Cardiac muscle cell (in vitro differentiated cells and primary cell): ENCODE results near the gene ATP5PF. TPM values are rescaled to one million over a fixed set of nuclear protein-coding genes. Genes with fewer than 3 reads are reported as not detected.
A peak's percentile ranks its signal among the peaks of the same experiment; 100 is the strongest.

ENCODE experiments used
- DNase-seq, 2 donors: peaks; one replicate each; pipeline versions ENCODE4 v3.0.0 to v3.0.0-alpha.2; 2010 to 2017; ENCODE audit warnings: low read depth in 1 of 2, low spot score in 1 of 2
- H3K27ac ChIP-seq: fragments of 200-600 bp; sonication (generic); 2 replicates; pipeline ENCODE4 v1.5.1; 2016
- H3K27me3 ChIP-seq: fragments of 200-600 bp; sonication (generic); 2 replicates; pipeline ENCODE4 v1.6.0; 2016; ENCODE audit warnings: control low read depth
- H3K36me3 ChIP-seq: fragments of 200-600 bp; sonication (generic); 2 replicates; pipeline ENCODE4 v1.5.1; 2016; ENCODE audit warnings: control low read depth
- H3K4me1 ChIP-seq: fragments of 200-600 bp; sonication (generic); 2 replicates; pipeline ENCODE4 v1.8.1; 2017; ENCODE audit warnings: low read depth, mild to moderate bottlenecking, mixed run types
- H3K4me3 ChIP-seq: fragments of 200-600 bp; sonication (generic); 2 replicates; pipeline ENCODE4 v1.5.1; 2016; ENCODE audit warnings: mild to moderate bottlenecking
- H3K9me3 ChIP-seq: fragments of 200-600 bp; sonication (generic); 2 replicates; pipeline ENCODE4 v1.5.1; 2017; ENCODE audit warnings: low read depth, mild to moderate bottlenecking, control low read depth
- polyA plus RNA-seq: library from polyadenylated mRNA; unstranded; fragments of >200 nt; fragmentation: Nextera tagmentation; extraction: Ambion mirVana; gene quantifications from 2 replicates; pipeline ENCODE4 v1.2.1, GENCODE V29; 2016
- total RNA-seq: library from RNA; depleted of rRNA; stranded (reverse); fragments of >200 nt; gene quantifications from 2 replicates; pipeline ENCODE4 v1.2.3, GENCODE V29; 2016
- TF ChIP-seq, protein P1 (sequence below): IDR thresholded peaks from 2 replicates; pipeline ENCODE4 v1.5.1; 2012; ENCODE audit warnings: low read depth, mild to moderate bottlenecking, low read length

Gene ATP5PF
- total and polyA plus RNA-seq, 2 experiments from 2014 or later: 252 to 1,079 TPM

DNA sequence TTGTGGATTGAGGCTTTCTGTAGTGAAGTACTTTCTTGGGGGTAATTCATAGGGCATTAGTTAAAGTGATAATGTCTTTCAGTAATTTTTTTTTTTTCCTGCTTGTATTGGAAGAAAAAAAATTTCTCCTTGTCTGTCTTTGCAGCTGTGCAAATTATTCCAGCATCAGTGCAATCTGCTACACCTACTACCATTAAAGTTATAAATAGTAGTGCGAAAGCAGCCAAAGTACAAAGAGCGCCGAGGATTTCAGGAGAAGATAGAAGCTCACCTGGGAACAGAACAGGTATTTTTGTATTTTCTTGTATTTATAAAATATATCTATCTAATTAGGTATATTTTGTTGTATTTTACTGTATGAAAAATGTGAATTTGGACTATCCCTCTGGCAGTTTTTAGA, 29.4 kb upstream of the ATP5PF start:
- H3K36me3 ChIP-seq: peaks cover 49% of the 10 kb centered on the region
- H3K27me3 ChIP-seq: no peaks in the 10 kb centered on the region
- H3K9me3 ChIP-seq: no peaks in the 10 kb centered on the region
- TF ChIP-seq, protein P1, sequence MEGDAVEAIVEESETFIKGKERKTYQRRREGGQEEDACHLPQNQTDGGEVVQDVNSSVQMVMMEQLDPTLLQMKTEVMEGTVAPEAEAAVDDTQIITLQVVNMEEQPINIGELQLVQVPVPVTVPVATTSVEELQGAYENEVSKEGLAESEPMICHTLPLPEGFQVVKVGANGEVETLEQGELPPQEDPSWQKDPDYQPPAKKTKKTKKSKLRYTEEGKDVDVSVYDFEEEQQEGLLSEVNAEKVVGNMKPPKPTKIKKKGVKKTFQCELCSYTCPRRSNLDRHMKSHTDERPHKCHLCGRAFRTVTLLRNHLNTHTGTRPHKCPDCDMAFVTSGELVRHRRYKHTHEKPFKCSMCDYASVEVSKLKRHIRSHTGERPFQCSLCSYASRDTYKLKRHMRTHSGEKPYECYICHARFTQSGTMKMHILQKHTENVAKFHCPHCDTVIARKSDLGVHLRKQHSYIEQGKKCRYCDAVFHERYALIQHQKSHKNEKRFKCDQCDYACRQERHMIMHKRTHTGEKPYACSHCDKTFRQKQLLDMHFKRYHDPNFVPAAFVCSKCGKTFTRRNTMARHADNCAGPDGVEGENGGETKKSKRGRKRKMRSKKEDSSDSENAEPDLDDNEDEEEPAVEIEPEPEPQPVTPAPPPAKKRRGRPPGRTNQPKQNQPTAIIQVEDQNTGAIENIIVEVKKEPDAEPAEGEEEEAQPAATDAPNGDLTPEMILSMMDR: no peak
- no peak for DNase-seq
- H3K27ac ChIP-seq: no peak overlapping the region
- no peak overlapping the region for H3K4me3 ChIP-seq
- H3K4me1 ChIP-seq: no peaks in the 10 kb centered on the region

DNA sequence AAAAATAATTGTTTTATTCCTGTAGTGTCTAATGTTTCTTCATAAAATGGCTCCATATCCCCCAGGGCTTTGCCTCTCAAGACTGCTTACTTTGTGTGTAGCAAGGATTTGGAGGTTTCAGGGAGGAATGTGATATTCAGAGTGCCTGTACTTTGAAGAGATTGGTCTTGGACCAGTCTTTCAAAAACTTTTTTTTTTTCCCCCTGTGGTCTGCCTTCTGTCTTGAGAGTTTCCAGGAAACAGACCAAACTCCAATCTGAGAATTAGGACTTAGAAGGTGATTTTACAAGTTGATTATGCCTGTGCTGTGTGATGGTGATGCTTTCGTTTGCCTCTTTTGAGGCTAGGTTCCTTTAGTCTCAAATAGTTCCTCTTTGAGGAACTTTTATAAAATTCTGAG, 26.0 kb upstream of the ATP5PF start:
- H3K4me1 ChIP-seq: no peaks in the 10 kb centered on the region
- no peaks in the 10 kb centered on the region for H3K27me3 ChIP-seq
- no peaks in the 10 kb centered on the region for H3K9me3 ChIP-seq
- no peak for DNase-seq
- H3K4me3 ChIP-seq: no peak overlapping the region
- no peak overlapping the region for H3K27ac ChIP-seq
- TF ChIP-seq, protein P1: no peak
- H3K36me3 ChIP-seq: peaks cover 61% of the 10 kb centered on the region

DNA sequence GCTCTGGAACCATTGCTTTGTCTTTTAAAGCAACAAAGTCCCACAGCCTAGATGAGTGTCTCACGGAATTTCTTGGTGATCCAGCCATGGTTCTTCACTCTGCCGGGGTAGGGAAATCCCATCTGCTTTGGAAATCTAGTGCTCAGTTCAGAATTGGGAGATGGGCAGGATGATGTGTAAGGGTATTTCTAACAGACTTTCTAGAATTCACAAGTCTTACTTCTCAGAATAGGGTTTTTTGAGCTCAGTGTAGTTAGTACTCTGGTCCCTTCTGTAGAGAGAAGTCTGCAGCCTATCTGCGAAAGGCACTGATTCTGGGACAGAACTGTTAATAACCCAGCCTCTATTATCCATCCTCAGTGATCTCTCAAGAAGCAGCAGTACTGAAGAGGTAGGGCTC, 25.4 kb upstream of the ATP5PF start:
- H3K4me3 ChIP-seq: no peak overlapping the region
- peaks cover 58% of the 10 kb centered on the region for H3K36me3 ChIP-seq
- DNase-seq: no peak
- H3K9me3 ChIP-seq: no peaks in the 10 kb centered on the region
- H3K4me1 ChIP-seq: no peaks in the 10 kb centered on the region
- TF ChIP-seq, protein P1: no peak
- no peak overlapping the region for H3K27ac ChIP-seq
- no peaks in the 10 kb centered on the region for H3K27me3 ChIP-seq

DNA sequence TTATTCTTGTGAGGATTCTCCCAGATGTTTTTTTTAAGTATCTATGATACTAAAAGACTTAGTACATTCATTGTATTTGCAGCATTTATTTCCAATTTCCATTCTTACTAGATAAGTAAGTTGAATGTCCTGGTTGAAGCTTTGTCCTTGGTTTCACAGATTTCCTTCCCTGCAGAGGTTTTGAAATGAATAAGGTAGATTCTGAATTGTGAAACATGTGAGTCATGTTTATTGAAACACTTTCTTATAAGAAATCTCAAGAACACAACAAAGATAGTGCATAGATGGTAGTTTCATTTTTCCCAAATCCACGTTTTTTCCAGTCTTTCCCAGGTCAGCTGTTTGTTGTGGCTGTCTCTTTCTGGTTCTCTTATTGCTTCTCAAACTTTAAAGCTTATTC, 24.9 kb upstream of the ATP5PF start:
- H3K4me1 ChIP-seq: no peaks in the 10 kb centered on the region
- H3K36me3 ChIP-seq: peaks cover 53% of the 10 kb centered on the region
- no peaks in the 10 kb centered on the region for H3K27me3 ChIP-seq
- peak in 1 of 2 donors; percentile 49 for DNase-seq
- H3K4me3 ChIP-seq: no peak overlapping the region
- TF ChIP-seq, protein P1: no peak
- no peaks in the 10 kb centered on the region for H3K9me3 ChIP-seq
- no peak overlapping the region for H3K27ac ChIP-seq

DNA sequence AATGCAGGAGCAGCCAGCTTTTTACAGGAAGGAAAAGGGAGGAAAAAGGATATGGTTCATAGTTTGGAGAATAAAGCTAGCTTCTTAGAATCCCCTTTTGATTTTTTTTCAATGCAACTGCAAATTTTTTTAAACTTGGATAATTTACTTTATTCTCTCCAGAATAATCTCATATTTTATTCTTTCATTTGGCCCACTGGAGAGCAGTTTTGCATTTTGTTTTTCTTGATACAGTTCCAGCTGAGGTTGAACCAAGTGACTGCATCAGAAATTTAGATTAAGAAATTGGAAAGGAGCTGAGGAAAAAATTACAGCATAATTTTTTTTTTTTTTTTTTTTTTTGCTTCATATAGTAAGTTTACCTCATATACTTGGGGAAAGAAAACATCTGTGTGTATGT, 22.8 kb upstream of the ATP5PF start:
- Histone ChIP-seq H3K9me3 (no peaks in the 10 kb centered on the region), H3K36me3 (peaks cover 40% of the 10 kb centered on the region), H3K27ac (no peak overlapping the region), H3K27me3 (no peaks in the 10 kb centered on the region), H3K4me3 (no peak overlapping the region), H3K4me1 (no peaks in the 10 kb centered on the region)
- TF ChIP-seq, protein P1: no peak
- DNase-seq: peak in 1 of 2 donors; percentile 25
